Hepatocyte (in vitro differentiated cells): ENCODE data around the gene ZNF598.

ENCODE experiments used
- CTCF ChIP-seq: fragments of 200-600 bp; sonication (generic); IDR thresholded peaks from 2 replicates; pipeline ENCODE4 v1.5.1; 2016; ENCODE audit warnings: antibody characterized with exemption, mild to moderate bottlenecking; ENCODE audit not compliant: poor library complexity
- EZH2 ChIP-seq: fragments of 200-600 bp; sonication (generic); IDR thresholded peaks from 2 replicates; pipeline ENCODE4 v1.6.1; 2016; ENCODE audit warnings: antibody characterized with exemption, mild to moderate bottlenecking, borderline replicate concordance

- TF ChIP-seq CTCF (no peak), EZH2 (no peak)
These were observed 6.3 kb downstream of the ZNF598 start for GRCh38 chr16:2003231-2003826.
